Stimulated activated CD8-positive, alpha-beta memory T cell treated with anti-CD3 and anti-CD28 coated beads, Interleukin-2, amount 100 ng/mL, for 48 hours (primary cell): ENCODE measurements around the gene NHLRC1.
"Not testable (repeated sequence)": the region's sequence is repeated elsewhere in the genome, so short reads cannot be mapped to it uniquely, and the experiment has no call there.

ENCODE experiments used
- DNase-seq, 2 donors: peaks; one replicate each; pipeline ENCODE4 v3.0.0-alpha.2; 2020; ENCODE audit warnings: low read depth in 2 of 2

Gene NHLRC1

GRCh38 chr6:18122128-18123093 lies at the start of gene NHLRC1:
TSS of gene NHLRC1 (minus strand) at chr6:18122677. CDS start at chr6:18122606, 71 bp downstream.
- peak; percentile 62 to 74 for DNase-seq

DNA sequence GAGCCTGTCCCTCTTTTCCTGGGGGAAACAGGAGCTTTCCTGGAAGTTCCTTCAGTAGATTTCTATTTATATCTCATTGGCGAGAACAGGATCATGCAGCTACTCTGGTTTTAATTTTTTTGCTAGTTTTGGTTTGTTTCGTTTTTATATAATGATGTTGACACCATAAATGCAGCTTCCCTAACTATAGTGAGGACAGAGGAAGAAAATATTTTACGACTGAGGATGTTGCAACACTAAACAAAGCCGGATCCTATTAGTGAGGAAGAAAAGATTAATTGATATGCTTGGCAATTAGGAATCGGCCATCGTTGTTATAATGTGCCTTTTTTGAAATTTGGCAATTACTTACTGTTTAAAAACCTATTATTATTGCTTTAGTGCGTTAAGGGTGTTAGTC lies 49.4 kb upstream of the NHLRC1 start:
- no peak for DNase-seq

GRCh38 chr6:18168264-18168663 lies 45.8 kb upstream of the NHLRC1 start:
- DNase-seq = no peak

DNA sequence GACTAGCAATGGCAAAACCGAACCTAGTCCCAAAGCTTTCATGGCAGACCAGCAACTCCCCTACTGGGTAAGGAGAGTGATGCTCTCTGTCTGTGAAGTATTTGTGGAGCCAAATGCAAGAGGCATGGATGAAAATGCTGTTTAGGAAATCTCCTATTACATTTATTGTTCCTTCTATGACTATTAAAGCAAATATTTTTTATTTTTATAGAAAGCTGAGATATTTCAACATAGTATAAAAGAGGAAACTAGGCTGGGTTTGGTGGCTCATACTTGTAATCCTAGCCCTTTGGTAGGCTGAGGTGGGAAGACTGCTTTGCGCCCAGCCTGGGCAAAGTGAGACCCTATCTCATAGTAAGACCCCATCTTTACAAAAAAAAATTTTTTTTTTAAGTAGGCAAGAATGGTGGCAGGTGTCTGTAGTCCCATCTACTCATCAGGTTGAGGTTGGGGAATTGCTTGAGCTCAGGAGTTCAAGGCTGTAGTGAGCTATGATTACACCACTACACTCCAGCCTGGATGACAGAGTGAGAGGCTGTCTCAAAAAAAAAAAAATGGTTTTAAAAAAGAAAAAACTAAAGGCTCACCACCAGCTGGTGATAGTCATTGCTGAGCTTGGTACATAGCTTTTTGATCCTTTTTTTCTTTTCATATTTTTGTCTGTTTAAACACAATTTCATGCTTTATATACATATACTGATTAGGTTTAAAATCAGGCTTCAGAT lies 44.0 kb upstream of the NHLRC1 start:
- DNase-seq = no peak

DNA sequence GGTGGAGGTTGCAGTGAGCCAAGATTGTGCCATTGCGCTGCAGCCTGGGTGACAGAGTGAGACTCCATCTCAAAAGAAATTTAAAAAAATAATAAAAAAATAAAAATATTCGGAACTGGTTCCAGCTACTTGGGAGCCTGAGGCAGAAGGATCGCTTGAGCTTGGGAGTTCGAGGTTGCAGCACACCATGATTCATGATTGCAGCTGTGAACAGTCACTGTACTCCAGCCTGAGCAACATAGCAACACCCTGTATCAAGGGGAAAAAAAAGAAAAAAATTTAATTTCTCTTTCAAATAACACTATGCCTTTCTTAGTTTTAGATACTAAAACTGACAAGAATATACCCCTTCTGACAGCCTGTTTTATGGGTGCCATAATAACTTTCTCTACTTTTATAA lies 43.3 kb upstream of the NHLRC1 start:
- DNase-seq = no peak

DNA sequence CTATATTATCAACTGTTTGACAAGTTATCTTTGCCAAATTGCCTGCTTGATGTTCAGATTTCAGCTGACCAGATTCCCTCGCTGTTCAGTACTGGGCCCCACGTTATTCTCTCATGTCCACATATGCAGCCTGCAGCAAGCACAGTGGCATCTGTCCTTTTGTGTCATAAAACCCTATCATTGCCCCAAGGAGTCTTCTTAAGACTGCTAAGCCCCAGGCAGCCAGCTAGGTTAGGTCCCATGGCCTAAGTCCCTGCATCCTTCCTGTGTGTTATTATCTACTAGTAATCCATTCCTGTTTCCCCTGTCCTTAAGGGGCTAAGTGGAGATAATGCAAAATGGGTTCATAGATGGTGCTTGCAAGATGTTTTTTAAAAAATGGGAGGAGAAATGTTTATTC lies 39.9 kb upstream of the NHLRC1 start:
- no peak for DNase-seq

GRCh38 chr6:18161431-18161830 lies 39.0 kb upstream of the NHLRC1 start:
- DNase-seq = no peak

- no peak for DNase-seq
These were observed 38.4 kb upstream of the NHLRC1 start for GRCh38 chr6:18160911-18161310.

- DNase-seq = peak; percentile 8 to 26
These were observed 33.5 kb upstream of the NHLRC1 start for GRCh38 chr6:18155864-18156421.

GRCh38 chr6:18155150-18155863 lies 32.8 kb upstream of the NHLRC1 start, which contains the start of gene KDM1B:
TSS of gene KDM1B (plus strand) at chr6:18155422. CDS start at chr6:18159896, 4,474 bp downstream.
- peak; percentile 96 to 97 for DNase-seq

- DNase-seq = no peak
These were observed 32.2 kb upstream of the NHLRC1 start, which contains the start of gene TPMT for GRCh38 chr6:18154507-18155149. TSS of gene TPMT (minus strand) at chr6:18155077. CDS start at chr6:18149127, 5,950 bp downstream.

- no peak for DNase-seq
These were observed 30.8 kb upstream of the NHLRC1 start for GRCh38 chr6:18153311-18153703.

- DNase-seq = no peak
These were observed 29.3 kb upstream of the NHLRC1 start for GRCh38 chr6:18151801-18152200.

DNA sequence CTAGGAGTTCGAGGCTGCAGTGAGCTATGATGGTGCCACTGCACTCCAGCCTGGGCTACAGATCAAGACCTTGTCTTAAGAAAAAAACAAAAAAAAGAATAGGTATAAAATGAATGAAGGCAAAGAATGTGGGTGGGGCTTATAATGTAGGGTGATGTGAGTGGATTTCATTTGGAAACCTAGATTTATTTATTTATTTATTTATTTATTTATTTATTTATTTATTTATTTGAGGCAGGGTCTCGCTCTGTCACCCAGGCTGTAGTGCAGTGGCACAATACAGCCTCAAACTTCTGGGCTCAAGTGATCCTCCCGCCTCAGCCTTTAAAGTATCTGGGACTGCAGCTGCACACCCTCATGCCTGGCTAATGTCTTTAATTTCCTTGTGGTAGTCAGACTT lies 28.9 kb upstream of the NHLRC1 start:
- not testable (repeated sequence) for DNase-seq

- no peak for DNase-seq
These were observed 26.0 kb upstream of the NHLRC1 start for GRCh38 chr6:18148304-18149025.

GRCh38 chr6:18147616-18148015 lies 25.1 kb upstream of the NHLRC1 start:
- DNase-seq = no peak

GRCh38 chr6:18147160-18147559 lies 24.7 kb upstream of the NHLRC1 start:
- DNase-seq = no peak

DNA sequence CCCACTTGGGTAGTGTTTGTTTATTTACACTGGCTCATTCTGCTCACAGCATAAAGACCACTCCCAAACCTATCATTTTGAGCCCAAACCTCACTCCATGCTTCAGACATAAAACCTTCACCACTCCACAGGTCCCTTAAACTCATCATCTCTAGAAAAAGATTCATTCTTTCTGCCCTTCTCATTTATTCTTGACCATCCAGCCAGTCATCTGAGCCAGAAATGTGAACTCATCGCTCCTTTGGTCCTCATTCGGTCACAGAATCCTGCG lies 20.0 kb upstream of the NHLRC1 start:
- DNase-seq = no peak

DNA sequence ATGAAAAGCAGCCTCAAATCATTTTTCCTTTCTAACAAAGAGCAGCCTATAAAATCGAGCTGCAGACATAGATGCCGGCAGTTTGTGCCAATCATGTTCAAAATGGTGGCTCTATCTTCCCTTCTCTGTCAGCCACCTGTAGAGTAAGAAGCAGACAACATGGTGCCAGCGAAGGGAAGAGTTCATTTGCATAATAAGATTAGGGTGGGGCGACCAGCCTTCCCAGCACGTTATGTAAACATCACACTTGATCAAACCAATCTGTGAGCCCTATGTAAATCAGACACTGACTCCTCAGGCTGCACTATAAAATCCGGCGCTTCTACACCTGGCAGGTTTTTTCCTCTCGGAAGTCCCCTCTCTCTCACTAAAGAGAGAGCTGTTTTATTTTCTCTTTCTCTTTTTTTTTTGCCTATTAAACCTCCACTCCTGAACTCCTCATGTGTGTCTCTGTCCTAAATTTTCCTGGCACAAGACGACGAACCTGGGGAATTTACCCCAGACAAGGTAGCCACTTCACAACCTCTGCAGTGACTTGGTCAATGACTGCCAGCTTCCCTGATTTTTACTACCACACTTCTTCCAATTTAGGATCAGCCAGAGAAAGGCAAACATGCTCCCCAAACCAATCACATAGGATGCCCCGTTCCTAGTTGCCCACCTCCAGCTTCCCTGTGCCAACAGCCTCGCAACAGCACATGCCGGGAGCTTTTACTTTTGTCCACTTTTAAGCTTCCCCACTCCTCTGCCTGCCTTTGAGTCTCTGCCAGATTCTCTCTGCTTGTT lies 19.5 kb upstream of the NHLRC1 start:
- DNase-seq = no peak
